IMR-90 (cell line): ENCODE results near the gene MEGF11. TPM values are rescaled to one million over a fixed set of nuclear protein-coding genes. Genes with fewer than 3 reads are reported as not detected.

Source experiments
- ATAC-seq: fragments of 200-7000 bp; cut with Tn5 transposase; 2 replicates; pipeline ENCODE4 v1.9.1; 2020; ENCODE audit warnings: low read depth, mild to moderate bottlenecking, moderate library complexity
- BruUV-seq: library from RNA; stranded (reverse); fragments of 400-500 nt; replicated peaks from 2 replicates; lab custom pipeline; 2021; lab: Mats Ljungman, UMichigan
- CTCF ChIA-PET: fragments of 300-600 bp; formaldehyde crosslinking; extraction: SDS; loops from one replicate; lab custom pipeline; 2021; ENCODE audit warnings: antibody characterized with exemption; lab: Yijun Ruan, JAX
- POLR2A ChIA-PET: fragments of 300-600 bp; sonication (Branson Sonifier 250); formaldehyde crosslinking; loops from one replicate; lab custom pipeline; 2022; ENCODE audit warnings: antibody characterized with exemption; ENCODE audit not compliant: unreplicated experiment; lab: Charles Lee
- DNase-seq: peaks from one replicate; pipeline ENCODE4 v3.0.0; 2013
- H2AFZ ChIP-seq: replicated peaks from 2 replicates; pipeline ENCODE3; 2013; ENCODE audit warnings: low read length, mild to moderate bottlenecking; ENCODE audit not compliant: poor library complexity
- H2AK5ac ChIP-seq: 2 replicates; pipeline ENCODE4 v1.6.1; 2013; ENCODE audit warnings: low read depth, low read length, inconsistent platforms
- H2AK9ac ChIP-seq: replicated peaks from 2 replicates; pipeline ENCODE3; 2013; ENCODE audit warnings: mild to moderate bottlenecking, low read depth, low read length, moderate library complexity; ENCODE audit not compliant: poor library complexity
- H2BK120ac ChIP-seq: 2 replicates; pipeline ENCODE4 v1.6.1; 2013; ENCODE audit warnings: low read depth, low read length, inconsistent platforms
- H2BK15ac ChIP-seq: 3 replicates; pipeline ENCODE4 v1.6.1; 2013; ENCODE audit warnings: low read depth, low read length, inconsistent platforms
- H2BK20ac ChIP-seq: 2 replicates; pipeline ENCODE4 v1.6.1; 2013; ENCODE audit warnings: low read depth, mild to moderate bottlenecking, inconsistent platforms, low read length, moderate library complexity
- H2BK5ac ChIP-seq: 2 replicates; pipeline ENCODE4 v1.6.1; 2013; ENCODE audit warnings: mild to moderate bottlenecking, low read depth, low read length, inconsistent platforms; ENCODE audit not compliant: poor library complexity, severe bottlenecking
- H3K14ac ChIP-seq: replicated peaks from 2 replicates; pipeline ENCODE4 v1.6.1; 2013; ENCODE audit warnings: low read depth, low read length, inconsistent platforms
- H3K18ac ChIP-seq: 2 replicates; pipeline ENCODE4 v1.6.1; 2013; ENCODE audit warnings: low read depth, low read length, control low read depth
- H3K23ac ChIP-seq: 2 replicates; pipeline ENCODE4 v1.6.1; 2013; ENCODE audit warnings: low read depth, low read length, inconsistent platforms
- H3K27ac ChIP-seq: 2 replicates; pipeline ENCODE4 v1.5.1; 2013; ENCODE audit warnings: mild to moderate bottlenecking, control low read depth, low read length; ENCODE audit not compliant: insufficient read depth
- H3K27me3 ChIP-seq: 2 replicates; pipeline ENCODE4 v1.6.1; 2013; ENCODE audit warnings: low read length; ENCODE audit not compliant: control insufficient read depth, insufficient read depth
- H3K36me3 ChIP-seq: 2 replicates; pipeline ENCODE4 v1.6.1; 2013; ENCODE audit warnings: low read length, mixed read lengths; ENCODE audit not compliant: control insufficient read depth, insufficient read depth
- H3K4ac ChIP-seq: 2 replicates; pipeline ENCODE4 v1.6.1; 2013; ENCODE audit warnings: low read depth, low read length, inconsistent platforms
- H3K4me1 ChIP-seq: 2 replicates; pipeline ENCODE4 v1.6.1; 2013; ENCODE audit warnings: low read length, mixed read lengths; ENCODE audit not compliant: control insufficient read depth, insufficient read depth
- H3K4me2 ChIP-seq: 2 replicates; pipeline ENCODE4 v1.6.1; 2013; ENCODE audit warnings: low read depth, mild to moderate bottlenecking, control low read depth, low read length, moderate library complexity
- H3K4me3 ChIP-seq: 2 replicates; pipeline ENCODE4 v1.5.1; 2013; ENCODE audit warnings: low read depth, mild to moderate bottlenecking, control low read depth, low read length, moderate library complexity; ENCODE audit not compliant: insufficient read depth
- H3K56ac ChIP-seq: 2 replicates; pipeline ENCODE4 v1.6.1; 2013; ENCODE audit warnings: low read length, inconsistent platforms; ENCODE audit not compliant: insufficient read depth; ENCODE audit errors: extremely low read depth
- H3K79me1 ChIP-seq, 2 experiments: 2 replicates each; pipeline ENCODE4 v1.6.1; 2013; ENCODE audit warnings: low read length in 2 of 2, inconsistent platforms in 1 of 2, low read depth in 1 of 2
- H3K9ac ChIP-seq: 2 replicates; pipeline ENCODE4 v1.6.1; 2013; ENCODE audit warnings: low read depth, low read length, control low read depth
- H3K9me1 ChIP-seq: 2 replicates; pipeline ENCODE4 v1.6.1; 2013; ENCODE audit warnings: low read length, inconsistent platforms; ENCODE audit not compliant: insufficient read depth
- H3K9me3 ChIP-seq: 2 replicates; pipeline ENCODE4 v1.6.1; 2013; ENCODE audit warnings: low read length; ENCODE audit not compliant: control insufficient read depth, insufficient read depth
- H4K20me1 ChIP-seq: 2 replicates; pipeline ENCODE4 v1.6.1; 2013; ENCODE audit warnings: low read length, inconsistent platforms; ENCODE audit not compliant: insufficient read depth
- H4K5ac ChIP-seq: 2 replicates; pipeline ENCODE4 v1.6.1; 2013; ENCODE audit warnings: mild to moderate bottlenecking, low read depth, low read length, control low read depth
- H4K8ac ChIP-seq, 2 experiments: 2 replicates each; pipeline ENCODE4 v1.6.1; 2013; ENCODE audit warnings: low read depth in 2 of 2, low read length in 2 of 2, control low read depth in 1 of 2, inconsistent platforms in 1 of 2
- H4K91ac ChIP-seq: 2 replicates; pipeline ENCODE4 v1.6.1; 2013; ENCODE audit warnings: low read depth, low read length, inconsistent platforms; ENCODE audit not compliant: insufficient read depth
- MAZ ChIP-seq: IDR thresholded peaks from 2 replicates; pipeline ENCODE4 v1.6.1; 2012; ENCODE audit warnings: low read depth, mild to moderate bottlenecking, low read length, improper control_type of control experiment, moderate library complexity, borderline replicate concordance
- WGBS, 2 experiments: methylation state at CpG; one replicate each; pipeline versions ENCODE4 v1.1.5 to v1.1.7; 2013; ENCODE audit warnings: missing lambda C conversion rate in 2 of 2; ENCODE audit not compliant: insufficient read length in 1 of 2; ENCODE audit errors: extremely low coverage in 2 of 2; 5-methylcytosine and 5-hydroxymethylcytosine counted together
- dilution Hi-C: fragments of 300-500 bp; cut with HindIII; formaldehyde crosslinking; loops from one replicate; pipeline ENCODE4 v1.14.3; 2018; ENCODE audit warnings: low sequenced_read_pairs; ENCODE audit not compliant: unreplicated experiment
- in situ Hi-C: fragments of 300-500 bp; cut with MboI; formaldehyde crosslinking; loops from 3 replicates; pipeline ENCODE4 v1.14.3; 2019; ENCODE audit warnings: low sequenced_read_pairs, inconsistent platforms, mixed read lengths
- intact Hi-C: fragments of 100-400 bp; cut with micrococcal nuclease; formaldehyde crosslinking; loops from 2 replicates; pipeline ENCODE4 v1.10.0; 2022
- polyA plus RNA-seq, 3 experiments: library from polyadenylated mRNA; depleted of rRNA; stranded (reverse); fragments of >200 nt; gene quantifications; 2 replicates each; pipeline ENCODE4 v1.2.3, GENCODE V29; 2012; ENCODE audit warnings: low replicate concordance in 1 of 3
- total RNA-seq: library from RNA; depleted of rRNA; stranded (reverse); fragments of >200 nt; gene quantifications from 2 replicates; pipeline ENCODE4 v1.2.3, GENCODE V29; 2012

MEGF11 gene
- total and polyA plus RNA-seq, 2 of the 4 experiments (the other 2 are of a cell fraction): not detected

- no peak overlapping the region for H2BK120ac ChIP-seq
- ChIA-PET POLR2A (no interaction called here), CTCF (no interaction called here)
- H2BK20ac ChIP-seq: no peak overlapping the region
- H2BK5ac ChIP-seq: no peak overlapping the region
- H2AK9ac ChIP-seq: no peak overlapping the region
- no peak overlapping the region for H3K14ac ChIP-seq
- H4K5ac ChIP-seq: no peak overlapping the region
- no peak overlapping the region for H2AK5ac ChIP-seq
- H3K4me2 ChIP-seq: no peak overlapping the region
- H3K9me1 ChIP-seq: no peaks in the 10 kb centered on the region
- H3K4me3 ChIP-seq: no peak overlapping the region
- H4K20me1 ChIP-seq: no peaks in the 10 kb centered on the region; the same call in 1 of the 2 replicates
- H4K91ac ChIP-seq: no peak overlapping the region
- H3K23ac ChIP-seq: no peak overlapping the region
- TF ChIP-seq MAZ: no peak
- H3K18ac ChIP-seq: no peak overlapping the region
- H3K4ac ChIP-seq: no peak overlapping the region
- intact Hi-C loops (no loop called here), dilution Hi-C loops (no loop called here), in situ Hi-C loops (no loop called here)
- BruUV-seq: no TSS peak
- ATAC-seq (no peak), DNase-seq (no peak)
- no peaks in the 10 kb centered on the region for H3K9me3 ChIP-seq
- no peaks in the 10 kb centered on the region for H3K36me3 ChIP-seq
- no peaks in the 10 kb centered on the region for H3K79me1 ChIP-seq
- H2AFZ ChIP-seq: no peak overlapping the region
- H3K56ac ChIP-seq: no peak overlapping the region
- no peak overlapping the region for H3K27ac ChIP-seq
- no peak overlapping the region for H3K9ac ChIP-seq
- H4K8ac ChIP-seq: no peak overlapping the region
- H3K27me3 ChIP-seq: peaks cover 18% of the 10 kb centered on the region
- H3K4me1 ChIP-seq: no peaks in the 10 kb centered on the region
- whole genome bisulfite sequencing, 2 experiments: 100% methylated on average over 1 of the region's 6 CpGs; no CpG with 5 or more reads in 1 of the 2 experiments
- H2BK15ac ChIP-seq: no peak overlapping the region
These were observed 323.4 kb downstream of the MEGF11 start for GRCh38 chr15:65930134-65930533.
